Activated T-cell treated with anti-CD3 and anti-CD28 coated beads for 48 hours (primary cell): ENCODE data around the gene ITGAV.
"Not testable (repeated sequence)": the region's sequence is repeated elsewhere in the genome, so short reads cannot be mapped to it uniquely, and the experiment has no call there.

Experiments used
- DNase-seq: peaks from one replicate; pipeline ENCODE4 v3.0.0-alpha.2; 2020; ENCODE audit warnings: low read depth

Gene ITGAV

GRCh38 chr2:186589612-186590349 is at the start of gene ITGAV:
Gene ITGAV (plus strand): TSS chr2:186590056. CDS start chr2:186590339, 283 bp downstream.
- DNase-seq = peak; percentile 82

GRCh38 chr2:186540941-186541340 is 48.9 kb upstream of the ITGAV start:
- DNase-seq = no peak

- no peak for DNase-seq
Measured at GRCh38 chr2:186542002-186542401, 47.9 kb upstream of the ITGAV start.

GRCh38 chr2:186543561-186544131 is 46.2 kb upstream of the ITGAV start:
- DNase-seq = no peak

- DNase-seq = no peak
Measured at GRCh38 chr2:186544255-186544675, 45.6 kb upstream of the ITGAV start.

- no peak for DNase-seq
Measured at GRCh38 chr2:186546846-186547245, 43.0 kb upstream of the ITGAV start.

- no peak for DNase-seq
Measured at GRCh38 chr2:186551323-186552050, 38.4 kb upstream of the ITGAV start.

GRCh38 chr2:186554429-186554828 is 35.4 kb upstream of the ITGAV start:
- DNase-seq = no peak

GRCh38 chr2:186554850-186555671 is 34.8 kb upstream of the ITGAV start:
- DNase-seq = no peak

- no peak for DNase-seq
Measured at GRCh38 chr2:186558512-186559276, 31.2 kb upstream of the ITGAV start.

- DNase-seq = no peak
Measured at GRCh38 chr2:186559370-186559769, 30.5 kb upstream of the ITGAV start.

- DNase-seq = no peak
Measured at GRCh38 chr2:186559848-186560247, 30.0 kb upstream of the ITGAV start.

GRCh38 chr2:186560254-186560653 is 29.6 kb upstream of the ITGAV start:
- DNase-seq = no peak

- DNase-seq = no peak
Measured at GRCh38 chr2:186561467-186562208, 28.2 kb upstream of the ITGAV start.

GRCh38 chr2:186562209-186562578 is 27.7 kb upstream of the ITGAV start:
- no peak for DNase-seq

GRCh38 chr2:186568600-186568999 is 21.3 kb upstream of the ITGAV start:
- not testable (repeated sequence) for DNase-seq

- DNase-seq = not testable (repeated sequence)
Measured at GRCh38 chr2:186569127-186569526, 20.7 kb upstream of the ITGAV start.

- no peak for DNase-seq
Measured at GRCh38 chr2:186569897-186570296, 20.0 kb upstream of the ITGAV start.

GRCh38 chr2:186570604-186571003 is 19.3 kb upstream of the ITGAV start:
- DNase-seq = no peak

GRCh38 chr2:186572705-186573104 is 17.2 kb upstream of the ITGAV start:
- DNase-seq = no peak

- no peak for DNase-seq
Measured at GRCh38 chr2:186573531-186573930, 16.3 kb upstream of the ITGAV start.
